ENCODE results near the gene AGR2.

DNA sequence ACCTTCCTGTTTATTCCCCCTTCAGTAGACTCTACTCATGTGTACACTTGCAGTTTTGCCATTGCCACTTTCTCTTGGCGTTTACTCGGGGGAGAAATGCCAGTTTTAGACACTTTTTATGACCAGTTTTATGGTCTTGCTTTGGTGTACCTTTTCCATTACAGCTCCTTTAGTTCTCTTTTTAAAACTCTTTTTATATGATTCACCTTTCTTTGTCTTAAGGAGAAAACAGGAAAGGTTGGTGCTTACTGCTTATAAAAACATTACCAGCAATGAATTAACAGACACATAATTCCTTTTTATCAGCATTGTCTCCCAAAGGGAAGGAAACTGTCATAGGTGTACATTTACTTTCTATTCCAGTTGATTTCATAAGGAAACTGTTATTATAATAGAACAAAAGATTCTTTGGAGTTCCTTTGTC is 39.4 kb downstream of the AGR2 start:
- TF ChIP-seq, protein P1, sequence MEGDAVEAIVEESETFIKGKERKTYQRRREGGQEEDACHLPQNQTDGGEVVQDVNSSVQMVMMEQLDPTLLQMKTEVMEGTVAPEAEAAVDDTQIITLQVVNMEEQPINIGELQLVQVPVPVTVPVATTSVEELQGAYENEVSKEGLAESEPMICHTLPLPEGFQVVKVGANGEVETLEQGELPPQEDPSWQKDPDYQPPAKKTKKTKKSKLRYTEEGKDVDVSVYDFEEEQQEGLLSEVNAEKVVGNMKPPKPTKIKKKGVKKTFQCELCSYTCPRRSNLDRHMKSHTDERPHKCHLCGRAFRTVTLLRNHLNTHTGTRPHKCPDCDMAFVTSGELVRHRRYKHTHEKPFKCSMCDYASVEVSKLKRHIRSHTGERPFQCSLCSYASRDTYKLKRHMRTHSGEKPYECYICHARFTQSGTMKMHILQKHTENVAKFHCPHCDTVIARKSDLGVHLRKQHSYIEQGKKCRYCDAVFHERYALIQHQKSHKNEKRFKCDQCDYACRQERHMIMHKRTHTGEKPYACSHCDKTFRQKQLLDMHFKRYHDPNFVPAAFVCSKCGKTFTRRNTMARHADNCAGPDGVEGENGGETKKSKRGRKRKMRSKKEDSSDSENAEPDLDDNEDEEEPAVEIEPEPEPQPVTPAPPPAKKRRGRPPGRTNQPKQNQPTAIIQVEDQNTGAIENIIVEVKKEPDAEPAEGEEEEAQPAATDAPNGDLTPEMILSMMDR (IDR thresholded peaks at IDR 0.05; ENCODE audit: low read length) = no peak
- no peak for TF ChIP-seq EZH2 (IDR thresholded peaks at IDR 0.05; ENCODE audit: borderline replicate concordance, low read length)
